ENCODE data around the gene ATP9A.

The ATP9A gene

GRCh38 chr20:51710361-51710894 lies 57.8 kb downstream of the ATP9A start:
- H3K79me2 ChIP-seq (ENCODE audit: control insufficient read depth, low read length) = no peaks in the 10 kb centered on the region
- no peak overlapping the region for H3K4me2 ChIP-seq (ENCODE audit: low read length)
- H3F3A ChIP-seq (ENCODE audit: control insufficient read depth, insufficient read depth) = no peaks in the 10 kb centered on the region
- no peak overlapping the region for H3K4me3 ChIP-seq (ENCODE audit: low read length)
- peaks cover 15% of the 10 kb centered on the region for H3K27me3 ChIP-seq (ENCODE audit: control insufficient read depth, low read length)
- no peaks in the 10 kb centered on the region for H3K36me3 ChIP-seq (ENCODE audit: control insufficient read depth, low read length)
- no peaks in the 10 kb centered on the region for H4K20me1 ChIP-seq (ENCODE audit: control insufficient read depth, insufficient read depth, low read depth, low read length)
- no peaks in the 10 kb centered on the region for H3K9me3 ChIP-seq (ENCODE audit: control insufficient read depth, insufficient read depth, low read length)
- H3K27ac ChIP-seq (ENCODE audit: low read depth, low read length) = no peak overlapping the region
- H3K9me2 ChIP-seq (replicated peaks; ENCODE audit: control insufficient read depth, low read length) = no peaks in the 10 kb centered on the region
- no peak for TF ChIP-seq EZH2phosphoT487 (IDR thresholded peaks at IDR 0.05; ENCODE audit: borderline replicate concordance, low read length)
- no peak for TF ChIP-seq CTCF (IDR thresholded peaks at IDR 0.05; ENCODE audit: low read depth, low read length, poor library complexity, severe bottlenecking)
- H3K4me1 ChIP-seq (ENCODE audit: control insufficient read depth, low read length) = no peaks in the 10 kb centered on the region

- no peaks in the 10 kb centered on the region for H3K9me2 ChIP-seq (replicated peaks; ENCODE audit: control insufficient read depth, low read length)
- no peaks in the 10 kb centered on the region for H3K4me1 ChIP-seq (ENCODE audit: control insufficient read depth, low read length)
- no peak overlapping the region for H3K4me3 ChIP-seq (ENCODE audit: low read length)
- TF ChIP-seq CTCF (IDR thresholded peaks at IDR 0.05; ENCODE audit: low read depth, low read length, poor library complexity, severe bottlenecking) = no peak
- no peak for TF ChIP-seq EZH2phosphoT487 (IDR thresholded peaks at IDR 0.05; ENCODE audit: borderline replicate concordance, low read length)
- no peaks in the 10 kb centered on the region for H3K79me2 ChIP-seq (ENCODE audit: control insufficient read depth, low read length)
- no peaks in the 10 kb centered on the region for H3K9me3 ChIP-seq (ENCODE audit: control insufficient read depth, insufficient read depth, low read length)
- no peaks in the 10 kb centered on the region for H4K20me1 ChIP-seq (ENCODE audit: control insufficient read depth, insufficient read depth, low read depth, low read length)
- H3K27ac ChIP-seq (ENCODE audit: low read depth, low read length) = no peak overlapping the region
- H3K4me2 ChIP-seq (ENCODE audit: low read length) = no peak overlapping the region
- no peaks in the 10 kb centered on the region for H3F3A ChIP-seq (ENCODE audit: control insufficient read depth, insufficient read depth)
- H3K27me3 ChIP-seq (ENCODE audit: control insufficient read depth, low read length) = peaks cover 18% of the 10 kb centered on the region
- no peaks in the 10 kb centered on the region for H3K36me3 ChIP-seq (ENCODE audit: control insufficient read depth, low read length)
Measured at GRCh38 chr20:51705400-51705799, 62.8 kb downstream of the ATP9A start.

GRCh38 chr20:51703400-51704287 lies 64.5 kb downstream of the ATP9A start:
- H3K27ac ChIP-seq (ENCODE audit: low read depth, low read length) = no peak overlapping the region
- H3K4me2 ChIP-seq (ENCODE audit: low read length) = no peak overlapping the region
- H3K79me2 ChIP-seq (ENCODE audit: control insufficient read depth, low read length) = no peaks in the 10 kb centered on the region

More at GRCh38 chr20:51703400-51704287, 64.5 kb downstream of the ATP9A start:
- Histone ChIP-seq H3K4me1 (ENCODE audit: control insufficient read depth, low read length) (no peaks in the 10 kb centered on the region), H3F3A (ENCODE audit: control insufficient read depth, insufficient read depth) (no peaks in the 10 kb centered on the region), H3K9me2 (replicated peaks; ENCODE audit: control insufficient read depth, low read length) (no peaks in the 10 kb centered on the region), H3K27me3 (ENCODE audit: control insufficient read depth, low read length) (peaks cover 18% of the 10 kb centered on the region), H3K4me3 (ENCODE audit: low read length) (no peak overlapping the region), H3K9me3 (ENCODE audit: control insufficient read depth, insufficient read depth, low read length) (no peaks in the 10 kb centered on the region), H3K36me3 (ENCODE audit: control insufficient read depth, low read length) (no peaks in the 10 kb centered on the region), H4K20me1 (ENCODE audit: control insufficient read depth, insufficient read depth, low read depth, low read length) (no peaks in the 10 kb centered on the region)
- TF ChIP-seq CTCF (IDR thresholded peaks at IDR 0.05; ENCODE audit: low read depth, low read length, poor library complexity, severe bottlenecking) (no peak), EZH2phosphoT487 (IDR thresholded peaks at IDR 0.05; ENCODE audit: borderline replicate concordance, low read length) (no peak)

Data from DOHH2 (cell line).